Effector memory CD4-positive, alpha-beta T cell (primary cell): ENCODE results near the gene LMCD1.

Source experiments
- DNase-seq, 3 donors: peaks; one replicate each; pipeline ENCODE4 v3.0.0-alpha.2; 2020
- H3K27ac ChIP-seq: 2 replicates; pipeline ENCODE4 v1.7.0; 2013; ENCODE audit warnings: mild to moderate bottlenecking, low read length, moderate library complexity; ENCODE audit not compliant: insufficient read depth, poor library complexity, severe bottlenecking
- H3K27me3 ChIP-seq: replicated peaks from 2 replicates; pipeline ENCODE4 v1.7.0; 2013; ENCODE audit warnings: mild to moderate bottlenecking, low read length; ENCODE audit not compliant: insufficient read depth, control insufficient read depth, poor library complexity, severe bottlenecking
- H3K36me3 ChIP-seq: 2 replicates; pipeline ENCODE4 v1.7.0; 2013; ENCODE audit warnings: mild to moderate bottlenecking, low read length, moderate library complexity; ENCODE audit not compliant: control insufficient read depth, insufficient read depth
- H3K4me1 ChIP-seq: 2 replicates; pipeline ENCODE4 v1.7.0; 2013; ENCODE audit warnings: low read length, mild to moderate bottlenecking; ENCODE audit not compliant: control insufficient read depth, insufficient read depth, poor library complexity, severe bottlenecking
- H3K4me3 ChIP-seq: 2 replicates; pipeline ENCODE4 v1.7.0; 2013; ENCODE audit warnings: low read length, low read depth, mild to moderate bottlenecking; ENCODE audit not compliant: insufficient read depth, poor library complexity, severe bottlenecking
- H3K9me3 ChIP-seq: 2 replicates; pipeline ENCODE4 v1.7.0; 2013; ENCODE audit warnings: mild to moderate bottlenecking, low read length, moderate library complexity; ENCODE audit not compliant: control insufficient read depth

The LMCD1 gene

GRCh38 chr3:8542190-8543135 lies 40.8 kb downstream of the LMCD1 start:
- Histone ChIP-seq H3K27me3 (no peaks in the 10 kb centered on the region), H3K4me1 (no peaks in the 10 kb centered on the region), H3K4me3 (no peak overlapping the region), H3K36me3 (no peaks in the 10 kb centered on the region), H3K9me3 (no peaks in the 10 kb centered on the region), H3K27ac (no peak overlapping the region)
- no peak for DNase-seq

- Histone ChIP-seq H3K9me3 (no peaks in the 10 kb centered on the region), H3K36me3 (no peaks in the 10 kb centered on the region), H3K27ac (no peak overlapping the region), H3K27me3 (no peaks in the 10 kb centered on the region), H3K4me1 (no peaks in the 10 kb centered on the region), H3K4me3 (no peak overlapping the region)
- no peak for DNase-seq
Observed at GRCh38 chr3:8546609-8547008, 45.0 kb downstream of the LMCD1 start.

GRCh38 chr3:8548502-8549275 lies 47.1 kb downstream of the LMCD1 start:
- H3K27me3 ChIP-seq = no peaks in the 10 kb centered on the region

GRCh38 chr3:8549354-8549753 lies 47.7 kb downstream of the LMCD1 start:
- Histone ChIP-seq H3K27ac (no peak overlapping the region), H3K36me3 (no peaks in the 10 kb centered on the region), H3K9me3 (no peaks in the 10 kb centered on the region), H3K27me3 (no peaks in the 10 kb centered on the region), H3K4me3 (no peak overlapping the region), H3K4me1 (no peaks in the 10 kb centered on the region)
- DNase-seq = no peak

More at GRCh38 chr3:8548502-8549275, 47.1 kb downstream of the LMCD1 start:
- Histone ChIP-seq H3K4me1 (no peaks in the 10 kb centered on the region), H3K9me3 (no peaks in the 10 kb centered on the region), H3K4me3 (no peak overlapping the region), H3K36me3 (no peaks in the 10 kb centered on the region), H3K27ac (no peak overlapping the region)
- DNase-seq = no peak

- no peaks in the 10 kb centered on the region for H3K9me3 ChIP-seq
- no peak overlapping the region for H3K4me3 ChIP-seq
- H3K27me3 ChIP-seq = no peaks in the 10 kb centered on the region
- no peaks in the 10 kb centered on the region for H3K4me1 ChIP-seq
- no peak for DNase-seq
- no peak overlapping the region for H3K27ac ChIP-seq
- no peaks in the 10 kb centered on the region for H3K36me3 ChIP-seq
Observed at GRCh38 chr3:8550611-8551010, 49.0 kb downstream of the LMCD1 start.

GRCh38 chr3:8552223-8552762 lies 50.7 kb downstream of the LMCD1 start:
- DNase-seq = no peak
- no peaks in the 10 kb centered on the region for H3K36me3 ChIP-seq

GRCh38 chr3:8553405-8553804 lies 51.8 kb downstream of the LMCD1 start:
- Histone ChIP-seq H3K27ac (no peak overlapping the region), H3K9me3 (no peaks in the 10 kb centered on the region), H3K36me3 (no peaks in the 10 kb centered on the region), H3K4me1 (no peaks in the 10 kb centered on the region), H3K27me3 (no peaks in the 10 kb centered on the region), H3K4me3 (no peak overlapping the region)
- DNase-seq = no peak

More at GRCh38 chr3:8552223-8552762, 50.7 kb downstream of the LMCD1 start:
- H3K9me3 ChIP-seq = no peaks in the 10 kb centered on the region
- H3K27ac ChIP-seq = no peak overlapping the region
- no peaks in the 10 kb centered on the region for H3K27me3 ChIP-seq
- no peak overlapping the region for H3K4me3 ChIP-seq
- no peaks in the 10 kb centered on the region for H3K4me1 ChIP-seq

GRCh38 chr3:8554696-8555095 lies 53.1 kb downstream of the LMCD1 start:
- H3K9me3 ChIP-seq = no peaks in the 10 kb centered on the region
- no peak for DNase-seq
- H3K4me3 ChIP-seq = no peak overlapping the region
- no peaks in the 10 kb centered on the region for H3K36me3 ChIP-seq
- no peaks in the 10 kb centered on the region for H3K4me1 ChIP-seq
- no peaks in the 10 kb centered on the region for H3K27me3 ChIP-seq
- H3K27ac ChIP-seq = no peak overlapping the region

- no peaks in the 10 kb centered on the region for H3K27me3 ChIP-seq
- no peaks in the 10 kb centered on the region for H3K4me1 ChIP-seq
- H3K9me3 ChIP-seq = no peaks in the 10 kb centered on the region
- H3K36me3 ChIP-seq = no peaks in the 10 kb centered on the region
- no peak overlapping the region for H3K4me3 ChIP-seq
- no peak overlapping the region for H3K27ac ChIP-seq
- no peak for DNase-seq
Observed at GRCh38 chr3:8555113-8555661, 53.6 kb downstream of the LMCD1 start.
